NOMO-1 treated with dmso at 0.1 percent for 144 hours (cell line): ENCODE measurements around the gene CAMKK2.
"Not testable (repeated sequence)": the region's sequence is repeated elsewhere in the genome, so short reads cannot be mapped to it uniquely, and the experiment has no call there.

Experiments
- DNase-seq: peaks from one replicate; lab custom pipeline; 2025; ENCODE audit not compliant: unreplicated experiment; lab: John Stamatoyannopoulos, UW

CAMKK2 gene

DNA sequence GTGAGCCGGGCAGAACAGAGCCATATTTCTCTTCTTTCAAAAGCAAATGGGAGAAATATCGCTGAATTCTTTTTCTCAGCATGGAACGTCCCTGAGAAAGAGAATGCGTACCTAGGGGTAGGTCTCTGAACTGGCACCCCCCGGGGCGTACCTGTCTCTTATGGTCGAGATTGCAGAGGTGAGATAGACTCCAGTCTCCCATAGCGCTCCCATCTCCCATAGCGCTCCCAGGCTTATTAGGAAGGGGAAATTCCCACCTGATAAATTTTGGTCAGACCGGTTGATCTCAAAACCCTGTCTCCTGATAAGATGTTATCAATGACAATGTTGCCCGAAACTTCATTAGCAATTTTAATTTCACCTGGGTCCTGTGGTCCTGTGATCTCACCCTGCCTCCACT, 16.0 kb downstream of the CAMKK2 start:
- not testable (repeated sequence) for DNase-seq

- no peak for DNase-seq
Measured at GRCh38 chr12:121279507-121279915, 17.0 kb downstream of the CAMKK2 start.

DNA sequence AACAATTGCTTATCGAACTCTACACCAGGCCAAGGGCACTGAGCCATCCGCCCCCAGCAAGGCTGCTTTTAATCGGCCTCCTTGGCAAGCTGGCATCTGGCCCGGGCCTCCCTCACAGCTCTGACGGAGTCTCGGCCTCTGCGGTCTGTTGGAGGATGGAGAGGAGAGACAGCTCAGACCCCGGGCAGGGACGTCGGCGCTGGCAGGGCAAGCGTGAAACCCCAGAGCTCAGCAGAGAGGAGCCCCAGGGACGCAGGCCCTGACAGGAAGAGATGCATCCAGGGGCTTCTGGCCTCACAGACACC, 17.5 kb downstream of the CAMKK2 start:
- no peak for DNase-seq

DNA sequence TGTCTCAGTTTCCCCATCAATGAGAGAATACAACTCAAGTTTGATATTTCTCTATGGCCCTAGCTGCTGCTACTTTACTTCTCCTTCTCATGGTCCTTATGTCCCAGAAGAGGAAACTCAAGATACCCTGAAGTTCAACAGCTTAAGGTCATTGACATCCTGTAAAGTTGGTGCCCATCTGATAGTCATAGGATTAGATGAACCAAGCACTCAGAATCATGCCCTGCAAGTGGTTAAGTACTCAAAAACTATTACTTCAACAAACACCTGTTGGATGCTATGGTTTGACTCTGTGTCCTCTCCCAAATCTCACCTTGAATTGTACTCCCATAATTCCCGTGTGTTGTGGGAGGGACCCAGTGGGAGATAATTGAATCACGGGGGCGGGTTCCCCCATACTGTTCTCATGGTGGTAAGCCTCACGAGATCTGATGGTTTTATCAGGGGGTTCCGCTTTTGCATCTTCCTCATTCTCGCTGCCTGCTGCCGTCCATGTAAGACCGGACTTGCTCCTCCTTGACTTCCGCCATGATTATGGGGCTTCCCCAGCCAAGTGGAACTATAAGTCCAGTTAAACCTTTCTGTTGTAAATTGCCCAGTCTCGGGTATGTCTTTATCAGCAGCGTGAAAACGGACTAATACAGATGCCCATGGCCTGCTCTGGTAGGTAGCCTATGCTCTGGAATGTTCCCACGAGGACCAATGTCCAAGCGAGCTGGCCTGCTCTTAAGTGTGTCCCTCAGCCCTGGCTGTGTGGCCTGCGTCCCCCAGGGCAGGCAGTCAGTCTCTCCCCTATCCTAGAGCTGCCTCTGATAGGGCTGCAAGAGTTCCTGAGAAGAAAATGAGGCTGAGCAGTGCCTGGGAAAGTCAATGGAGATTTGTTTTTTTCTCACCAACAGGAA, 18.1 kb downstream of the CAMKK2 start:
- DNase-seq, result no peak

GRCh38 chr12:121277374-121277759, 19.1 kb downstream of the CAMKK2 start:
- DNase-seq, result no peak

DNA sequence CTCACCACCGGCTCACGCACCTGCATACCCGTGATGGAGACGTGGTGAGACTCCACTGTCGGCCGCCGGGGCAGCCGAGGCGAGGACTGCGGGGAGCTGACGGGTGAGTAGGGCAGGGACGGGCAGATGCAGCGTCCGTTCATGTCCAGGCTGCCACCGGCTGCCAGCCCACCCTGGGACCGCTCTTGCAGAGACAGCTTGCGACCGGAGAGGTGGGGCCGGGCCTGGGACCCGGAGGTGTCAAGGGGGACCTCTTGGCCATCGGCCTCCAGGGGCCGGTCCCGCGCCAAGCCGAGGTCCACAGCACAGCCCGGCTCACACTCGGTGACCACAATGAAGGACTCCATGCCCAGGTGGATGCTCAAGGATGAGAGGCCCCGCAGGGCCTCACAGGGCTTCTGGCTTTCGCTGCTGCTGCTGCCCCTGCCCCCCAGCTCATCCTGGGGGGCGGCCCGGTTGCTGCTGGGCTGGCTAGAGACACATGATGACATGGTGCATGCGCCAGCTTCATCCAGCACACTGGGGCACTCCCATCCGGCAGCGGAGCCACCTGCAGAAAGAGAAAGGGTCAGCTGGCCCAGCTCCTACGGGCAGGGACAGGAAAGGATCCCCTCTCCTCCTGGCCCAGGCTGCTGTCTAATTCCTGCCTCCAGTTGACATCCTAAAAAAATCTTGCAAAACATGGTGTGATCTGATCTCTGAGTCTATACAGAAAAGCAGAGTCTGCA, 22.3 kb downstream of the CAMKK2 start:
- DNase-seq, result no peak

DNA sequence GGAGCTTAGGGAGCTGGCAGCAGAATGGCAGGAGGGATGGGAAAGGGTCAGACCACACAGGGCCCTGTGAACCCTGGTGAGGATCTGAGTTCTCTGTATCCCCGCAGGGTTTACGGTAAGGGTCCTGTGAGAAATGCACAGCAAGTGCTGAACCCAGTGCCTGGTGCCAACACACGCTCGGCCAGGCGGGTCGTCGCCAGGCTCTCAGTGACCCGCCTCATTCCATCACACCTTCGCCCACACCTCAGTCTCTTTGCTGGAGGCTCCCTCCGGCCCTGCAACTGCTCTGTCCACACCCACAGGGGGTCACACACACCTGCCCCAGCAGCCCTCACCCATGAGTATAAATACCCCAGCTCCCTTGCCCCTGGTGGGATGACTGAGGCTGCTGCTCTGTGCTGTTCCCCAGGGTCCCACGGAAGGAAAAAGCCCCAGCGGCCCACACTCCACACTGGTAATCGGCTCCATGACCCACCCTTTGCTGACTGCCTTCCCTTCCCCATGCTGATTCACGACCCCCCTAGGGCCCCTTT, 23.1 kb downstream of the CAMKK2 start:
- DNase-seq, result no peak

GRCh38 chr12:121267822-121268221, 28.7 kb downstream of the CAMKK2 start:
- DNase-seq, result no peak

DNA sequence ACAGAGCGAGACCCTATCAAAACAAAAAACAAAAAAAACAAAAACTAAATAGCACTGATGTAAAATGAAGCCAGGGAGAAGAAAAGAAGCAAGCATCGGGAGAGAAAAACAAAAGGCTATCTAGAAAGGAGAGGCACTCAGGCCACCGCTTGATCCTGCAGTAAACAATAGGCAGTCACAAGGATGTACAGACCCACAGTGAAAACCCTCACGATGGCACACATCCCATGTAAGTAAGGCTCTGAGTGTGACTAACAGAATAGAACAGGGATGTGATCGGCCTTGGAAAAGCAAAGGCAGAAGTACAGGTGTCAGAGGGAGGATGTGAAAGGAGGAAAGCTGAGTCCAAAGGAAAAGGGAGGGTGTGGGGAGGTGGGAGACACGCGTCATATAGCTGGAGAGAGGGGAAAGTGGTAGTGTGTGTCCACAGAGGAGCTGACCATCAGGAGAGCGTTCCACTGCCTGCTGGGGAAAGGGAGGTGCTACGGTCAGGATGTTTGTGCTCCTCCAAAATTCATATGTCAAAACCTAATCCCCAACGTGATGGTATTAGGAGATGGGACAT, 31.5 kb downstream of the CAMKK2 start:
- no peak for DNase-seq

DNA sequence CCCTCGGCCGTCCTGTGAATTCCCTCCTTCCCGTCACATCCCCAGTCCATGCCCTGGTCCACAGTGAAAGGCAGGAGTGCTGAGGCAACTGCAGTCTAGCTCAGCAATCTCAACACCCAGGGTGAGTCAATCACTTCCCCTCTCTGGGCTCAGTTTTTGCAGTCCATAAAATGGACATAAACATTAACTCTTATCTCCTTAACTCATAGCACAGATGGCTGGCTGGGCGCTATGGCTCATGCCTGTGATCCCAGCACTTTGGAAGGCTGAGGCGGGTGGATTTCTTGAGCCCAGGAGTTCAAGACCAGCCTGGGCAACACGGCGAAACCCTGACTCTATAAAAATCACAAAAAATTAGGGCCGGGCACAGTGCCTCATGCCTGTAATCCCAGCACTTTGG, 32.4 kb downstream of the CAMKK2 start:
- no peak for DNase-seq

DNA sequence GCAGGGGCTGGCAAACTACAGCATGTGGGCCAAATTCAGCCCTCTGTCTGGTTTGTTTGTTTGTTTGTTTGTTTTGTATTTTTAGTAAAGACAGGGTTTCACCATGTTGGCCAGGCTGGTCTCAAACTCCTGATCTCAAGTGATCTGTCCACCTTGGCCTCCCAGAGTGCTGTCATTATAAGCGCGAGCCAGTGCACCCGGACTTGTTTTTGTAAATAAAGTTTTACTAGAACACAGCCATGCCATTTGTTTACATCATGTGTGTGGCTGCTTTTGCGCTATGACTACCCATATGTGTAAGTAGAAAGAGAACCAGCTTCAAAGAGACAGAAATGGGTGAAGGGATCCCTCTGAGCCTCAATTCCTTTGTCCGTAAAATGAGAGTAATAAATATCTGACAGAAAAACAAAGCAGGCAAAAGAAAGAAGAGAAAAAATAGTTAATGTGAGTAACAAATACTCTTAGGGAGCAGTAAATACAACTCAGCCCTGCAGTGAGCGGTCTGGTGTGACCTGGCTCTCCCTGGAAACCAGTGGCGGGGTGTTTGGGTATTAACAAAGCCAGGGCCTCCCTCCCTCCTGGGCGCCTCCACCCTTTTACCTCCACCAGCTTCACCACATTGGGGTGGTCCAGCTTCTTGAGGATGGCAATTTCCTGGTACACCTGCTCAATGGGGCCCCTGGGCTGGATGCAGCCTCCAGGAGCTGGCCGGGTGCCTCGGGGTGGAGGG, 33.1 kb downstream of the CAMKK2 start:
- no peak for DNase-seq

- no peak for DNase-seq
Measured at GRCh38 chr12:121261398-121261797, 35.1 kb downstream of the CAMKK2 start.

- no peak for DNase-seq
Measured at GRCh38 chr12:121260091-121260490, 36.4 kb downstream of the CAMKK2 start.

- no peak for DNase-seq
Measured at GRCh38 chr12:121259074-121259473, 37.4 kb downstream of the CAMKK2 start.

- DNase-seq, result peak; percentile 30
Measured at GRCh38 chr12:121257704-121258449, 38.6 kb downstream of the CAMKK2 start.

GRCh38 chr12:121255433-121255832, 41.1 kb downstream of the CAMKK2 start:
- no peak for DNase-seq

DNA sequence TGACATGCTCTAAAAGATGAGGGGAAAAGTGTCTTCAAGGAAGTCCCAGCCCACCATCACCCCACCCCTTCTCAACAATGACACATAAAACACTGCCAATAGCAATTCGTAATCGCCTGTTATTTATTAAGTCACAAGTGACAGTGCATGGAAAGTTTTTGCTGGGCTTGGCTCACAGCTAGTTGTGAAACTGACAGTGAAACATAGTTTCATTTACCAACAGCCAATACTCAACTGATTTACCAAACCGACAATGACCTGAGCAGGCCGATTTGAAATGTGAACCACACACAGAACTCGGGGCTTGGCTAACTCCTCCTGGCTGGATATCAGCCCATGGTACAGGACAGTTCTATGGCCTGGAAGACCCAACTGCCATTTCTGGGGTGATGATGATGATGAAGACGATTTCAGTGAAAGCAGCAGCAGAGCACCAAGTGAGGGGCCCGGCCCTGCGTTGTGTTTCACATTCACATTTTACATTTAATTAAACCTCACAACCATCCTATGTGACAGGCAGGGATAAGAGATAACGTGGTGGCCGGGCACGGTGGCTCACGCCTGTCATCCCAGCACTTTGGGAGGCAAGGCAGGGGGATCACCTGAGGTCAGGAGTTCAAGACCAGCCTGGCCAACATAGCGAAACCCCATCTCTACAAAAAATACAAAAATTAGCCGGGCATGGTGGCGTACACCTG, 42.7 kb downstream of the CAMKK2 start:
- DNase-seq, result no peak

- DNase-seq, result no peak
Measured at GRCh38 chr12:121252712-121253345, 43.7 kb downstream of the CAMKK2 start.

GRCh38 chr12:121251838-121252237, 44.7 kb downstream of the CAMKK2 start:
- DNase-seq, result no peak
